ENCODE data around the gene PALLD.

The PALLD gene

GRCh38 chr4:168619266-168619631 is 122.4 kb downstream of the PALLD start:
- H3F3A ChIP-seq (ENCODE audit: insufficient read depth, low read length) = no peaks in the 10 kb centered on the region
- no peaks in the 10 kb centered on the region for H3K9me3 ChIP-seq (replicated peaks; ENCODE audit: insufficient read depth, low read length)
- no peaks in the 10 kb centered on the region for H3K4me1 ChIP-seq (ENCODE audit: low read length)
- H3K36me3 ChIP-seq (replicated peaks; ENCODE audit: insufficient read depth, low read length) = no peaks in the 10 kb centered on the region
- H3K27ac ChIP-seq (ENCODE audit: low read length) = no peak overlapping the region
- H2AFZ ChIP-seq (ENCODE audit: low read length) = no peak overlapping the region
- no peaks in the 10 kb centered on the region for H3K79me2 ChIP-seq (ENCODE audit: low read length)
- no peaks in the 10 kb centered on the region for H3K9me2 ChIP-seq (replicated peaks; ENCODE audit: insufficient read depth, low read length)
- TF ChIP-seq CTCF (IDR thresholded peaks at IDR 0.05; ENCODE audit: low read length) = no peak
- no peak for TF ChIP-seq EZH2 (optimal IDR thresholded peaks at IDR 0.05; ENCODE audit: low read depth, low read length)
- TF ChIP-seq EZH2phosphoT487 (IDR thresholded peaks at IDR 0.05; ENCODE audit: low read length) = no peak
- H3K4me2 ChIP-seq (ENCODE audit: low read depth, low read length) = no peak overlapping the region
- no peak overlapping the region for H3K4me3 ChIP-seq (ENCODE audit: low read length)
- no peak overlapping the region for H3K9ac ChIP-seq (ENCODE audit: low read length)
- DNase-seq = no peak
- H3K27me3 ChIP-seq (replicated peaks; ENCODE audit: insufficient read depth, low read length) = no peaks in the 10 kb centered on the region
- no peaks in the 10 kb centered on the region for H4K20me1 ChIP-seq (ENCODE audit: insufficient read depth, low read length)

GRCh38 chr4:168621806-168622589 is 125.1 kb downstream of the PALLD start:
- Histone ChIP-seq H2AFZ (ENCODE audit: low read length) (no peak overlapping the region), H3K9ac (ENCODE audit: low read length) (no peak overlapping the region), H3K79me2 (ENCODE audit: low read length) (no peaks in the 10 kb centered on the region), H3K9me3 (replicated peaks; ENCODE audit: insufficient read depth, low read length) (no peaks in the 10 kb centered on the region), H4K20me1 (ENCODE audit: insufficient read depth, low read length) (no peaks in the 10 kb centered on the region), H3K36me3 (replicated peaks; ENCODE audit: insufficient read depth, low read length) (no peaks in the 10 kb centered on the region), H3K4me2 (ENCODE audit: low read depth, low read length) (no peak overlapping the region), H3K4me3 (ENCODE audit: low read length) (no peak overlapping the region), H3F3A (ENCODE audit: insufficient read depth, low read length) (no peaks in the 10 kb centered on the region), H3K9me2 (replicated peaks; ENCODE audit: insufficient read depth, low read length) (no peaks in the 10 kb centered on the region), H3K4me1 (ENCODE audit: low read length) (no peaks in the 10 kb centered on the region), H3K27me3 (replicated peaks; ENCODE audit: insufficient read depth, low read length) (no peaks in the 10 kb centered on the region), H3K27ac (ENCODE audit: low read length) (no peak overlapping the region)
- TF ChIP-seq CTCF (IDR thresholded peaks at IDR 0.05; ENCODE audit: low read length) = no peak
- no peak for TF ChIP-seq EZH2phosphoT487 (IDR thresholded peaks at IDR 0.05; ENCODE audit: low read length)
- TF ChIP-seq EZH2 (optimal IDR thresholded peaks at IDR 0.05; ENCODE audit: low read depth, low read length) = no peak
- DNase-seq = no peak

GRCh38 chr4:168622600-168622999 is 125.7 kb downstream of the PALLD start:
- H2AFZ ChIP-seq (ENCODE audit: low read length) = no peak overlapping the region
- H3K9me3 ChIP-seq (replicated peaks; ENCODE audit: insufficient read depth, low read length) = no peaks in the 10 kb centered on the region
- DNase-seq = no peak
- no peaks in the 10 kb centered on the region for H3K4me1 ChIP-seq (ENCODE audit: low read length)
- no peaks in the 10 kb centered on the region for H4K20me1 ChIP-seq (ENCODE audit: insufficient read depth, low read length)
- H3K9ac ChIP-seq (ENCODE audit: low read length) = no peak overlapping the region
- no peaks in the 10 kb centered on the region for H3K36me3 ChIP-seq (replicated peaks; ENCODE audit: insufficient read depth, low read length)
- H3K27ac ChIP-seq (ENCODE audit: low read length) = no peak overlapping the region
- H3K27me3 ChIP-seq (replicated peaks; ENCODE audit: insufficient read depth, low read length) = no peaks in the 10 kb centered on the region
- H3K79me2 ChIP-seq (ENCODE audit: low read length) = no peaks in the 10 kb centered on the region
- no peaks in the 10 kb centered on the region for H3F3A ChIP-seq (ENCODE audit: insufficient read depth, low read length)
- H3K4me2 ChIP-seq (ENCODE audit: low read depth, low read length) = no peak overlapping the region
- H3K9me2 ChIP-seq (replicated peaks; ENCODE audit: insufficient read depth, low read length) = no peaks in the 10 kb centered on the region
- no peak overlapping the region for H3K4me3 ChIP-seq (ENCODE audit: low read length)
- no peak for TF ChIP-seq EZH2 (optimal IDR thresholded peaks at IDR 0.05; ENCODE audit: low read depth, low read length)
- no peak for TF ChIP-seq CTCF (IDR thresholded peaks at IDR 0.05; ENCODE audit: low read length)
- no peak for TF ChIP-seq EZH2phosphoT487 (IDR thresholded peaks at IDR 0.05; ENCODE audit: low read length)
